ENCODE data around the gene MCOLN2. TPM values are rescaled to one million over a fixed set of nuclear protein-coding genes. Genes with fewer than 3 reads are reported as not detected.

Gene MCOLN2
- total RNA-seq, 1 experiment from 2014 or later, result 11.3 TPM

GRCh38 chr1:84940481-84940880 is 56.4 kb downstream of the MCOLN2 start:
- POLR2A ChIA-PET, result no interaction called here
- intact Hi-C loops (cut with micrococcal nuclease), result loop anchor here (10.0 kb wide), 1 partner anchor 164 kb away; no protein-coding TSS in a partner anchor

More at GRCh38 chr1:84940481-84940880, 56.4 kb downstream of the MCOLN2 start:
- ATAC-seq (no peak), DNase-seq (ENCODE audit: low read depth, low spot score) (no peak)
- no TSS peak for BruUV-seq (replicated peaks)
- ChIA-PET RAD21 (ENCODE audit: low non-redundant PET in 1 of 2, low total read pairs in 2 of 2, uncharacterized antibody in 2 of 2, unreplicated experiment in 2 of 2) (no interaction called here), CTCF (interaction anchor here (1.5 to 1.7 kb wide), 2 partner anchors 314 to 319 kb away, joined by 4 to 9 read pairs; partner anchors contain the start of gene C1orf52)
- Histone ChIP-seq H3K9me2 (ENCODE audit: insufficient read depth) (no peaks in the 10 kb centered on the region), H3K9ac (ENCODE audit: low read length) (no peak overlapping the region), H3K4me3 (replicated peaks in 1 of 2; ENCODE audit: low read depth in 1 of 2, low read length in 2 of 2) (no peak overlapping the region), H3K4me1 (ENCODE audit: control insufficient read depth in 1 of 2, insufficient read depth in 2 of 2, low read length in 2 of 2) (peaks cover 5 to 8% of the 10 kb centered on the region in 2 experiments), H3K4me2 (ENCODE audit: low read length) (no peak overlapping the region), H3K27ac (ENCODE audit: low read depth, low read length) (no peak overlapping the region), H3K36me3 (ENCODE audit: control insufficient read depth in 1 of 2, insufficient read depth in 2 of 2, low read length in 2 of 2) (no peaks in the 10 kb centered on the region), H3K27me3 (ENCODE audit: insufficient read depth, low read length) (no peaks in the 10 kb centered on the region), H3K9me3 (ENCODE audit: control insufficient read depth in 1 of 2, insufficient read depth in 1 of 2, low read depth in 1 of 2, low read length in 2 of 2) (no peaks in the 10 kb centered on the region), H2AFZ (ENCODE audit: low read depth, low read length, poor library complexity, severe bottlenecking) (no peak overlapping the region), H3K79me2 (ENCODE audit: insufficient read depth, low read length) (no peaks in the 10 kb centered on the region), H4K20me1 (ENCODE audit: insufficient read depth) (no peaks in the 10 kb centered on the region)
- no peak for TF ChIP-seq POLR2A (IDR thresholded peaks at IDR 0.05; ENCODE audit: borderline replicate concordance, extremely low read depth, insufficient read depth, insufficient read length)
- TF ChIP-seq EZH2 (IDR thresholded peaks at IDR 0.05), result no peak
- TF ChIP-seq CEBPB (IDR thresholded peaks at IDR 0.05; ENCODE audit: low read depth), result no peak
- no peak for TF ChIP-seq JUND (IDR thresholded peaks at IDR 0.05)
- TF ChIP-seq ELF1 (IDR thresholded peaks at IDR 0.05; ENCODE audit: borderline replicate concordance, low read depth), result no peak
- no peak for TF ChIP-seq EGR1 (IDR thresholded peaks at IDR 0.05; ENCODE audit: low read depth)
- TF ChIP-seq EZH2phosphoT487 (IDR thresholded peaks at IDR 0.05; ENCODE audit: borderline replicate concordance), result no peak
- TF ChIP-seq ZBTB33 (IDR thresholded peaks at IDR 0.05; ENCODE audit: extremely low read depth, insufficient replicate concordance, low read length), result no peak
- no peak for TF ChIP-seq TCF7L2 (IDR thresholded peaks at IDR 0.05; ENCODE audit: borderline replicate concordance, extremely low read depth, insufficient read depth, insufficient read length)
- no peak for TF ChIP-seq ZNF274 (IDR thresholded peaks at IDR 0.05; ENCODE audit: low read depth, low read length)
- TF ChIP-seq ZFX (IDR thresholded peaks at IDR 0.05), result no peak
- TF ChIP-seq REST (IDR thresholded peaks at IDR 0.05; ENCODE audit: low read depth), result no peak
- no peak for TF ChIP-seq MAX (IDR thresholded peaks at IDR 0.05)
- TF ChIP-seq FOSL1 (IDR thresholded peaks at IDR 0.05; ENCODE audit: low read depth), result no peak
- no peak for TF ChIP-seq ATF3 (IDR thresholded peaks at IDR 0.05)
- no peak for TF ChIP-seq POLR2AphosphoS5 (IDR thresholded peaks at IDR 0.05; ENCODE audit: low read depth, low read length)
